NCI-H510A treated with DMSO at 0.1 percent for 48 hours (cell line): ENCODE measurements around the gene NEUROD1.
"Not testable (repeated sequence)": the region's sequence is repeated elsewhere in the genome, so short reads cannot be mapped to it uniquely, and the experiment has no call there.

Experiments
- DNase-seq: peaks from one replicate; lab custom pipeline; 2025; lab: John Stamatoyannopoulos, UW

NEUROD1 gene

GRCh38 chr2:181680055-181680936, at the start of gene NEUROD1:
Gene NEUROD1 (minus strand): TSS chr2:181680517. CDS start chr2:181678860, 1,657 bp downstream.
- DNase-seq, result peak; percentile 64

GRCh38 chr2:181725476-181725875, 45.2 kb upstream of the NEUROD1 start:
- no peak for DNase-seq

- no peak for DNase-seq
These were observed 44.3 kb upstream of the NEUROD1 start for GRCh38 chr2:181724662-181725061.

GRCh38 chr2:181723731-181724130, 43.4 kb upstream of the NEUROD1 start:
- no peak for DNase-seq

- DNase-seq, result peak; percentile 99
These were observed 34.8 kb upstream of the NEUROD1 start for GRCh38 chr2:181715033-181715630.

DNA sequence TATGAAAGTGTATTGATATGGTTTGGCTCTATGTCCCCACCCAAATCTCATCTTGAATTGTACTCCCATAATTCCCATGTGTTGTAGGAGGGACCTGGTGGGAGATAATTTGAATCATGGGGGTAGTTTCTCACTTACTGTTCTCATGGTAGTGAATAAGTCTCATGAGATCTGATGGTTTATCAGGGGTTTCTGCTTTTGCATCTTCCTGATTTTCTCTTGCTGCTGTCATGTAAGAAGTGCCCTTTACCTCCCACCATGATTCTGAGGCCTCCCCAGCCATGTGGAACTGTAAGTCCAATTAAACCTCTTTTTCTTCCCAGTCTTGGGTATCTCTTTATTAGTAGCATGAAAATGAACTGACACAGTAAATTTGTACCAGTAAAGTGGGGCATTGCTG, 30.7 kb upstream of the NEUROD1 start:
- DNase-seq, result not testable (repeated sequence)

DNA sequence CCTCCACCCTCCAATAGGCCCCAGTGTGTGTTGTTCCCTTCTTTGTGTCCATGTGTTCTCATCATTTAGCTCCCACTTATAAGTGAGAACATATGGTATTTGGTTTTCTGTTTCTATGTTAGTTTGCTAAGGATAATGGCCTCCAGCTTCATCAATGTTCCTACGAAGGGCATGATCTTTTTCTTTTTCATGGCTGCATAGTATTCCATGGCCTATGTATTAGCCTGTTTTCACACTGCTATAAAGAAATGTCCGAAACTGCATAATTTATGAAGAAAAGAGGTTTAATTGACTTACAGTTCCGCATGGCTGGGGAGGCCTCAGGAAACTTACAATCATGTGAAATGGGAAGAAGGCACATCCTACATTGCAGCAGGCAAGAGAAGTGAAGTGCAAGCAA, 22.2 kb upstream of the NEUROD1 start:
- not testable (repeated sequence) for DNase-seq

GRCh38 chr2:181698223-181698622, 17.9 kb upstream of the NEUROD1 start:
- DNase-seq, result no peak

- no peak for DNase-seq
These were observed 17.3 kb upstream of the NEUROD1 start for GRCh38 chr2:181697571-181697970.

- no peak for DNase-seq
These were observed 16.8 kb upstream of the NEUROD1 start for GRCh38 chr2:181697126-181697525.

DNA sequence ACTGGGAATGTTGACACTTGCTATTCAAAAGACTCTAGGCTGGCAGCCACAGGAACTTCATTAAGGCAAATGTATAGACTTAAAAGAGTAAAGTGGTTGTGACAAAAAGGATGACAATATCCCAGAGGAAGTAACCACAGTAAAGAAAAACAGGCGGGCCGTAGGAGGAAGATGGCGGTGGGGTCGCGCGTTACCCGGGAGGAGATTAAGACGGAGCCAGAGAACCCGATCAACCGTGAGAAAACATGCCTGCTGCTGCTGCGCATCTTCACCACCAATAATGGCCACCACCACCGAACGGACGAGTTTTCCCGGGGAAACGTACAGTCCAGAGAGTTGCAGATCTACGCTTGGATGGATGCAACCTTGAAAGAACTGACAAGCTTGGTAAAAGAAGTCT, 14.0 kb upstream of the NEUROD1 start:
- no peak for DNase-seq

GRCh38 chr2:181690860-181691259, 10.5 kb upstream of the NEUROD1 start:
- no peak for DNase-seq

DNA sequence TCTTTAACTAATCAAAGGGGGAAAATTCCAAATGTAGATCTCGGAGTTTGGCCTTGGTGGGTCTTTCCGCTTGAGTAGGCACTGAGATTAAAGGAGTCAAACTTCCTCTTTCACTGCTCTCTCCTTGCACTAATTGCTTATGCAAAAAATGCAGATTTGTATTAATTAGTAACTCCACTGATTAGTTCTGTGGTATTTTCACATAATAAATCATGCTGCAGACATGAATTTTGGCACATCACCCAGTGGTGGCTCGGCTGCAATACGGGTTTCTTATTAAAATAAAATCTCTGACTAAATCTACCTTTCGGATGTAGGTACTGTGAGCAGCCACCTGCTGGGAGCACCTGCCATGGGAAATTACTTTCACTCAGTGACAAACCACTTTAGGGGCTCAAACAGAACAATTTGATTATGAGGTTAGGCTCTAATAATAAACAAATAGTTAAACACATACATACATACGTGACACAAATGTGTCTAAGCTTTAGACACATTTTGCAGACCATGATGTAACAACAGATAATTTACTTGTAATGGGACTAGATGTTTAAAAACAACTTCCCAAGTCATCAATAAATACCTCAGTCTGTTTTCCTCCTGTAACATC, 6.4 kb upstream of the NEUROD1 start:
- no peak for DNase-seq

DNA sequence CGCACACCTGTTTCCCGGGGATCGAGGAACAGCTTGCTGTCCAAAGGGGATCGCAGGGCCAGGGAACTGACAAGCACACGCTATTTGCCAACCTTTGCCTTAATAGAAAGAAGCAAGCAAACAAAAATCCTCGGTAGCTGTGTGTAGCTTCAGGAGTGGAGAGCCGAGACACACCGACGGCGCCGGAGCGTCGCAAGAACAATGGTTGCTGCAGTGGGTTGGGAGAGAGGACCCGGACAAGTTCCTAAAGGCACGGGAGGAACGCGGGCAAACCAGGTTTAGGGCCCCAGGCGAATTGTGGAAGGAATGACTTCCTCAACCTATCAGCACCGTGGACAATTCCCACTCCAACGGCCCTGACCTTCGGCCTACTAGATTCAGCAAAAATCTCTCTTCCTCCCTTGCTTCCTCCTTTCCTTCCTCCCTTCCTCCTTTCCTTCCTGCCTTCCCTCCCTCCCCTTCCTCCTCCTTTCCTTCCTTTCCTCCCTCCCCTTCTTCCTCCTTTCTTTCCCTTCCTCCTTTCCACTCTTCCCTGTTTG, 4.9 kb upstream of the NEUROD1 start:
- no peak for DNase-seq

DNA sequence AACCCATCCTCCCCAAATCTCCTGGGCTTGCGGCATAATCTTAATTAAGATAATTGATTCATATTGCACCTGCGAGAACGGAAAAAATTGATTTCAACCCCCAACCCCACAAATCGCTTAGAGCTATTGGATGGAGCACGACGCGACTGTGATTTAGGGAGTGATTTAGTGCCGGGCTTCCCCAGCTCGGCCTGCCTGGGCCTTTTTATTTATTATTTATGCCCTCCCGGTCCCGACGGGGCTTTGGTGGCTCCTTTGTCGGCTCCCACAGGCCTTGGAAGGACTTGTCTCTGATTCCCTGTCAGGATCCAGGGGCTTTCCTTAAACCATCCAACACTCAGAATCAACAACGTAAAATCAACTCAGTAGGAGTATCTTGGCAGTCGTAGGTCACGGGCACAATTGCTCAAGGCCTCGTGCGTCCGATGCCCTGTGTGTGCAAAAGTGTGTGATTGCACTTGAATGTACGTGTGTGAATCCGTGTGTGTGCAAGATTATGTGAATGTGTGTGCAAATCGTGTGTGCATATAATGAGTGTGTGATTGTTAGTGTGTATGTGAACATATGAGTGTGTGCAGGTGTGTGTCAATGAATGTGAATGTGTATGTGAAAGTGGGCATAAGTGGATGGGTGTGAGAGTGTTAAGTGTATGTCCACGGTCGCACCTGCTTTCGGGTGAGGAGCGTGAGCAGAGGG, 4.3 kb upstream of the NEUROD1 start:
- no peak for DNase-seq

GRCh38 chr2:181683518-181684453, 3.5 kb upstream of the NEUROD1 start:
- DNase-seq, result peak; percentile 21

DNA sequence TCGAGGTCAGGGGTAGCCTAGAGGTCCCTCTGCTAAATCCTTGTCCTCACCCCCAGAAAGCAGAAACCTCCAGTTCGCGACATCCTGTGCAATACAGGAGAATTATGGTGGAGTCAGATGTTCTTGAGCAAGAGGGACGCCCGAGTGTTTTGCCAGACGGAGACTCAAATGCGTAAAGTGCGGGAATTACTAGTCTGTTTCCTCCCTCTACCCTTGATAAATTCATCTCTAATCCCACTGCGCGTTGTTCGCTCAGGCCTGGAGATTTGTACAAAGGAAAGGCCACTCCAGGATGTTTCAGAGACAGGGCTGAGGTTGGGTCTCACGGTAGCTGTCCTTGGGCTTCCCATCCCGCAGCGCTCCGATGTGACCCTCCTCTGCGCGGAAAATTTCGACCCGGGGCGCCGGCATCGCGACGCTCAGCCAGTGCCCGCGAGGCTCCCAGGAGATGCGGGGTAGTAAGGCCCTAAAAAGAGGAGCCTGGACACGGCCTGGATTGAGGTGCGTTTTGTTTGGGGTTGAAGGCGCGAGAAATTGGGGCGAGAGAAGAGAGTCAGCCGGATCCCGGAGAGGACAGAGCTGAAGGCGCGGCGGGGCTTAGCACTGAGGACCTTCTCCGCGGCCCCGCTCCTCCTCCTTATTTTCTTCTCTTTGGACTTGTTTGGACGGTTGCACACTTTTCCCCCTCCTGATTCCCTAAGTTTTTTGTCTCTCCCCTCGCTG, 2.6 kb upstream of the NEUROD1 start:
- DNase-seq, result no peak

GRCh38 chr2:181682026-181682789, 1.9 kb upstream of the NEUROD1 start:
- no peak for DNase-seq
